GM23338 (cell line): ENCODE measurements around the gene ATL3. TPM values are rescaled to one million over a fixed set of nuclear protein-coding genes. Genes with fewer than 3 reads are reported as not detected.

Source experiments
- ATAC-seq: fragments of 200-7000 bp; cut with Tn5 transposase; 3 replicates; pipeline ENCODE4 v1.9.1; 2020
- DNase-seq: peaks from one replicate; pipeline ENCODE4 v3.0.0-alpha.2; 2015; ENCODE audit warnings: low spot score
- H2AFZ ChIP-seq: fragments of 200-600 bp; sonication (generic); 2 replicates; pipeline ENCODE4 v1.8.0; 2016; ENCODE audit warnings: antibody characterized with exemption, mild to moderate bottlenecking, moderate library complexity
- H3F3A ChIP-seq: fragments of 200-600 bp; sonication (generic); replicated peaks from 2 replicates; pipeline ENCODE4 v1.8.0; 2017; ENCODE audit warnings: antibody characterized with exemption, mixed run types, low read depth
- H3K27ac ChIP-seq: fragments of 200-600 bp; sonication (generic); 2 replicates; pipeline ENCODE4 v1.6.1; 2016; ENCODE audit warnings: low read depth
- H3K27me3 ChIP-seq: fragments of 200-600 bp; sonication (generic); 2 replicates; pipeline ENCODE4 v1.8.0; 2016; ENCODE audit warnings: mild to moderate bottlenecking, mixed run types, moderate library complexity; ENCODE audit not compliant: insufficient read depth
- H3K36me3 ChIP-seq: fragments of 200-600 bp; sonication (generic); 2 replicates; pipeline ENCODE4 v1.8.0; 2016; ENCODE audit warnings: mild to moderate bottlenecking; ENCODE audit not compliant: insufficient read depth
- H3K4me1 ChIP-seq: fragments of 200-600 bp; sonication (generic); 2 replicates; pipeline ENCODE4 v1.8.0; 2016; ENCODE audit warnings: mild to moderate bottlenecking, moderate library complexity; ENCODE audit not compliant: insufficient read depth
- H3K4me2 ChIP-seq: fragments of 200-600 bp; sonication (generic); 2 replicates; pipeline ENCODE4 v1.7.1; 2017; ENCODE audit warnings: mixed run types
- H3K4me3 ChIP-seq: fragments of 200-600 bp; sonication (generic); 2 replicates; pipeline ENCODE4 v1.6.1; 2016; ENCODE audit warnings: mixed run types
- H3K79me2 ChIP-seq: fragments of 200-600 bp; sonication (generic); replicated peaks from 2 replicates; pipeline ENCODE4 v1.8.0; 2017; ENCODE audit warnings: mild to moderate bottlenecking; ENCODE audit not compliant: insufficient read depth
- H3K9me2 ChIP-seq: fragments of 200-600 bp; sonication (generic); 2 replicates; pipeline ENCODE4 v1.8.0; 2017; ENCODE audit not compliant: insufficient read depth
- H4K20me1 ChIP-seq: fragments of 200-600 bp; sonication (generic); replicated peaks from 2 replicates; pipeline ENCODE4 v1.8.0; 2017; ENCODE audit warnings: mild to moderate bottlenecking; ENCODE audit not compliant: insufficient read depth
- H3K27ac Mint-ChIP-seq: 2 replicates; pipeline ENCODE4 v1.8.0; 2020; ENCODE audit warnings: inconsistent platforms, mild to moderate bottlenecking, moderate library complexity, mixed read lengths
- H3K27me3 Mint-ChIP-seq: 3 replicates; pipeline ENCODE4 v1.8.0; 2022; ENCODE audit warnings: low read depth, mild to moderate bottlenecking, moderate library complexity, mixed read lengths, inconsistent platforms; ENCODE audit not compliant: insufficient read depth, poor library complexity
- H3K36me3 Mint-ChIP-seq: 3 replicates; pipeline ENCODE4 v1.8.0; 2021; ENCODE audit warnings: low read depth, mild to moderate bottlenecking, inconsistent platforms, moderate library complexity, mixed read lengths
- H3K4me1 Mint-ChIP-seq: 3 replicates; pipeline ENCODE4 v1.8.0; 2020; ENCODE audit warnings: mild to moderate bottlenecking, inconsistent platforms, mixed read lengths
- H3K4me3 Mint-ChIP-seq: 3 replicates; pipeline ENCODE4 v1.8.0; 2021; ENCODE audit warnings: moderate library complexity, mild to moderate bottlenecking, inconsistent platforms, mixed read lengths
- H3K9me3 Mint-ChIP-seq: 3 replicates; pipeline ENCODE4 v1.8.0; 2020; ENCODE audit warnings: moderate library complexity, mild to moderate bottlenecking, inconsistent platforms, mixed read lengths
- EZH2 ChIP-seq: fragments of 200-600 bp; sonication (generic); IDR thresholded peaks from one replicate; pipeline ENCODE4 v1.8.0; 2017; ENCODE audit warnings: antibody characterized with exemption, mild to moderate bottlenecking, low read depth; ENCODE audit not compliant: unreplicated experiment
- JUNB ChIP-seq: IDR thresholded peaks from one replicate; pipeline ENCODE4 v1.6.1; 2016; ENCODE audit warnings: antibody characterized with exemption; ENCODE audit not compliant: unreplicated experiment
- NANOG ChIP-seq: IDR thresholded peaks from 2 replicates; pipeline ENCODE4 v1.6.1; 2016; ENCODE audit warnings: antibody characterized with exemption, borderline replicate concordance
- POLR2AphosphoS5 ChIP-seq: IDR thresholded peaks from 2 replicates; pipeline ENCODE4 v1.6.1; 2016; ENCODE audit warnings: antibody characterized with exemption, low read depth
- STAT1 ChIP-seq: IDR thresholded peaks from one replicate; pipeline ENCODE4 v1.6.1; 2016; ENCODE audit warnings: antibody characterized with exemption; ENCODE audit not compliant: unreplicated experiment
- ZNF331 ChIP-seq: fragments of 250-450 bp; sonication (Bioruptor Pico); IDR thresholded peaks from 2 replicates; pipeline ENCODE4 v1.5.0; 2020; ENCODE audit warnings: low read depth, mild to moderate bottlenecking, moderate library complexity
- polyA plus RNA-seq: library from polyadenylated mRNA; unstranded; fragments of >200 nt; fragmentation: Nextera tagmentation; extraction: Ambion mirVana; gene quantifications from 2 replicates; pipeline ENCODE4 v1.2.1, GENCODE V29; 2016
- total RNA-seq: library from RNA; depleted of rRNA; stranded (reverse); fragments of >200 nt; shearing (Covaris generic); gene quantifications from 2 replicates; pipeline ENCODE4 v1.2.3, GENCODE V29; 2014
- TF ChIP-seq, protein P1 (sequence below): fragments of 250-450 bp; sonication (Bioruptor Pico); IDR thresholded peaks from 2 replicates; pipeline ENCODE4 v1.5.0; 2020; ENCODE audit warnings: mild to moderate bottlenecking, moderate library complexity
- TF ChIP-seq, protein P2 (sequence below), 2 experiments: fragments of 200-600 bp in 1 of 2; sonication (generic) in 1 of 2; conservative IDR thresholded peaks; 2 replicates each; pipeline versions ENCODE4 v1.5.1 to v1.6.1; 2016 to 2017; ENCODE audit warnings: antibody characterized with exemption in 2 of 2, low read depth in 2 of 2, mild to moderate bottlenecking in 2 of 2, moderate library complexity in 1 of 2

The ATL3 gene
- total and polyA plus RNA-seq, 2 experiments from 2014 or later = 6.8 to 20.4 TPM

DNA sequence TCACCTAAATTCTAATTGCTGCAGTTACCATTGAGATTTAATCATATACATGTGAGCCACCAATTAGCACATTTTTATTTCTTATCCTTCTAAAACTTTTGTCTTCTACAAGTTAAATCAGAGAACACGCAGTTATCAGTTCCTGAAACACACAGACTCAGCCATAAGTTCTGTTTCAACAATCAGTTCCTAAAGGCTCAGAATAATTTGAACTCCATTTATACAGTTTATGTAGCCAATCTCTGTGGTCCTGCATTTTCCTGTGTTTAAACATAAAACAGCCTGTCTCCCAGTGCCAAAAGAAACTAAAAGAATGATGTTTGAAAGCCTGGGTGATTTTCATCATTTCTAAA is 59.8 kb downstream of the ATL3 start:
- peaks cover 31% of the 10 kb centered on the region for H3F3A ChIP-seq
- H3K36me3 Mint-ChIP-seq = no peaks in the 10 kb centered on the region; the same call in 2 of the 3 replicates
- H3K4me1 Mint-ChIP-seq = peaks cover 43% of the 10 kb centered on the region
- no peaks in the 10 kb centered on the region for H3K9me2 ChIP-seq
- peaks cover 63% of the 10 kb centered on the region for H3K79me2 ChIP-seq
- no peak for DNase-seq
- H3K27me3 ChIP-seq = no peaks in the 10 kb centered on the region
- H3K4me3 ChIP-seq = peak overlapping the region; percentile 41
- no peaks in the 10 kb centered on the region for H3K36me3 ChIP-seq
- no peak overlapping the region for H2AFZ ChIP-seq
- H3K4me2 ChIP-seq = peak overlapping the region; percentile 80
- H4K20me1 ChIP-seq = no peaks in the 10 kb centered on the region
- H3K27ac ChIP-seq = peak overlapping the region; percentile 28
- H3K4me1 ChIP-seq = peaks cover 49% of the 10 kb centered on the region
- peak overlapping the region; percentile 43 for H3K4me3 Mint-ChIP-seq
- H3K27ac Mint-ChIP-seq = no peak overlapping the region
- TF ChIP-seq POLR2AphosphoS5 = no peak
- TF ChIP-seq EZH2 = no peak
- TF ChIP-seq, protein P1, sequence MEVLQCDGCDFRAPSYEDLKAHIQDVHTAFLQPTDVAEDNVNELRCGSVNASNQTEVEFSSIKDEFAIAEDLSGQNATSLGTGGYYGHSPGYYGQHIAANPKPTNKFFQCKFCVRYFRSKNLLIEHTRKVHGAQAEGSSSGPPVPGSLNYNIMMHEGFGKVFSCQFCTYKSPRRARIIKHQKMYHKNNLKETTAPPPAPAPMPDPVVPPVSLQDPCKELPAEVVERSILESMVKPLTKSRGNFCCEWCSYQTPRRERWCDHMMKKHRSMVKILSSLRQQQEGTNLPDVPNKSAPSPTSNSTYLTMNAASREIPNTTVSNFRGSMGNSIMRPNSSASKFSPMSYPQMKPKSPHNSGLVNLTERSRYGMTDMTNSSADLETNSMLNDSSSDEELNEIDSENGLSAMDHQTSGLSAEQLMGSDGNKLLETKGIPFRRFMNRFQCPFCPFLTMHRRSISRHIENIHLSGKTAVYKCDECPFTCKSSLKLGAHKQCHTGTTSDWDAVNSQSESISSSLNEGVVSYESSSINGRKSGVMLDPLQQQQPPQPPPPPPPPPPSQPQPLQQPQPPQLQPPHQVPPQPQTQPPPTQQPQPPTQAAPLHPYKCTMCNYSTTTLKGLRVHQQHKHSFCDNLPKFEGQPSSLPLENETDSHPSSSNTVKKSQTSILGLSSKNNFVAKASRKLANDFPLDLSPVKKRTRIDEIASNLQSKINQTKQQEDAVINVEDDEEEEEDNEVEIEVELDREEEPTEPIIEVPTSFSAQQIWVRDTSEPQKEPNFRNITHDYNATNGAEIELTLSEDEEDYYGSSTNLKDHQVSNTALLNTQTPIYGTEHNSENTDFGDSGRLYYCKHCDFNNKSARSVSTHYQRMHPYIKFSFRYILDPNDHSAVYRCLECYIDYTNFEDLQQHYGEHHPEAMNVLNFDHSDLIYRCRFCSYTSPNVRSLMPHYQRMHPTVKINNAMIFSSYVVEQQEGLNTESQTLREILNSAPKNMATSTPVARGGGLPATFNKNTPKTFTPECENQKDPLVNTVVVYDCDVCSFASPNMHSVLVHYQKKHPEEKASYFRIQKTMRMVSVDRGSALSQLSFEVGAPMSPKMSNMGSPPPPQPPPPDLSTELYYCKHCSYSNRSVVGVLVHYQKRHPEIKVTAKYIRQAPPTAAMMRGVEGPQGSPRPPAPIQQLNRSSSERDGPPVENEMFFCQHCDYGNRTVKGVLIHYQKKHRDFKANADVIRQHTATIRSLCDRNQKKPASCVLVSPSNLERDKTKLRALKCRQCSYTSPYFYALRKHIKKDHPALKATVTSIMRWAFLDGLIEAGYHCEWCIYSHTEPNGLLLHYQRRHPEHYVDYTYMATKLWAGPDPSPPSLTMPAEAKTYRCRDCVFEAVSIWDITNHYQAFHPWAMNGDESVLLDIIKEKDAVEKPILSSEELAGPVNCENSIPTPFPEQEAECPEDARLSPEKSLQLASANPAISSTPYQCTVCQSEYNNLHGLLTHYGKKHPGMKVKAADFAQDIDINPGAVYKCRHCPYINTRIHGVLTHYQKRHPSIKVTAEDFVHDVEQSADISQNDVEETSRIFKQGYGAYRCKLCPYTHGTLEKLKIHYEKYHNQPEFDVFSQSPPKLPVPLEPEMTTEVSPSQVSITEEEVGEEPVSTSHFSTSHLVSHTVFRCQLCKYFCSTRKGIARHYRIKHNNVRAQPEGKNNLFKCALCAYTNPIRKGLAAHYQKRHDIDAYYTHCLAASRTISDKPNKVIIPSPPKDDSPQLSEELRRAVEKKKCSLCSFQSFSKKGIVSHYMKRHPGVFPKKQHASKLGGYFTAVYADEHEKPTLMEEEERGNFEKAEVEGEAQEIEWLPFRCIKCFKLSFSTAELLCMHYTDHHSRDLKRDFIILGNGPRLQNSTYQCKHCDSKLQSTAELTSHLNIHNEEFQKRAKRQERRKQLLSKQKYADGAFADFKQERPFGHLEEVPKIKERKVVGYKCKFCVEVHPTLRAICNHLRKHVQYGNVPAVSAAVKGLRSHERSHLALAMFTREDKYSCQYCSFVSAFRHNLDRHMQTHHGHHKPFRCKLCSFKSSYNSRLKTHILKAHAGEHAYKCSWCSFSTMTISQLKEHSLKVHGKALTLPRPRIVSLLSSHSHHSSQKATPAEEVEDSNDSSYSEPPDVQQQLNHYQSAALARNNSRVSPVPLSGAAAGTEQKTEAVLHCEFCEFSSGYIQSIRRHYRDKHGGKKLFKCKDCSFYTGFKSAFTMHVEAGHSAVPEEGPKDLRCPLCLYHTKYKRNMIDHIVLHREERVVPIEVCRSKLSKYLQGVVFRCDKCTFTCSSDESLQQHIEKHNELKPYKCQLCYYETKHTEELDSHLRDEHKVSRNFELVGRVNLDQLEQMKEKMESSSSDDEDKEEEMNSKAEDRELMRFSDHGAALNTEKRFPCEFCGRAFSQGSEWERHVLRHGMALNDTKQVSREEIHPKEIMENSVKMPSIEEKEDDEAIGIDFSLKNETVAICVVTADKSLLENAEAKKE (CRISPR knock-in tag) = no peak
- no peak for TF ChIP-seq ZNF331 (CRISPR knock-in tag)
- TF ChIP-seq STAT1 = no peak
- TF ChIP-seq, protein P2, sequence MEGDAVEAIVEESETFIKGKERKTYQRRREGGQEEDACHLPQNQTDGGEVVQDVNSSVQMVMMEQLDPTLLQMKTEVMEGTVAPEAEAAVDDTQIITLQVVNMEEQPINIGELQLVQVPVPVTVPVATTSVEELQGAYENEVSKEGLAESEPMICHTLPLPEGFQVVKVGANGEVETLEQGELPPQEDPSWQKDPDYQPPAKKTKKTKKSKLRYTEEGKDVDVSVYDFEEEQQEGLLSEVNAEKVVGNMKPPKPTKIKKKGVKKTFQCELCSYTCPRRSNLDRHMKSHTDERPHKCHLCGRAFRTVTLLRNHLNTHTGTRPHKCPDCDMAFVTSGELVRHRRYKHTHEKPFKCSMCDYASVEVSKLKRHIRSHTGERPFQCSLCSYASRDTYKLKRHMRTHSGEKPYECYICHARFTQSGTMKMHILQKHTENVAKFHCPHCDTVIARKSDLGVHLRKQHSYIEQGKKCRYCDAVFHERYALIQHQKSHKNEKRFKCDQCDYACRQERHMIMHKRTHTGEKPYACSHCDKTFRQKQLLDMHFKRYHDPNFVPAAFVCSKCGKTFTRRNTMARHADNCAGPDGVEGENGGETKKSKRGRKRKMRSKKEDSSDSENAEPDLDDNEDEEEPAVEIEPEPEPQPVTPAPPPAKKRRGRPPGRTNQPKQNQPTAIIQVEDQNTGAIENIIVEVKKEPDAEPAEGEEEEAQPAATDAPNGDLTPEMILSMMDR (conservative IDR thresholded peaks at IDR 0.05; ENCODE audit: low read depth in 2 of 2) = peak in 1 of 2 experiments; percentile 31; a peak in 2 of 4 replicates
- TF ChIP-seq JUNB = no peak
- TF ChIP-seq NANOG = no peak
- H3K27me3 Mint-ChIP-seq = peaks cover 20% of the 10 kb centered on the region
- no peak for ATAC-seq
- no peaks in the 10 kb centered on the region for H3K9me3 Mint-ChIP-seq
